ENCODE results near the gene PSME1.

DNA sequence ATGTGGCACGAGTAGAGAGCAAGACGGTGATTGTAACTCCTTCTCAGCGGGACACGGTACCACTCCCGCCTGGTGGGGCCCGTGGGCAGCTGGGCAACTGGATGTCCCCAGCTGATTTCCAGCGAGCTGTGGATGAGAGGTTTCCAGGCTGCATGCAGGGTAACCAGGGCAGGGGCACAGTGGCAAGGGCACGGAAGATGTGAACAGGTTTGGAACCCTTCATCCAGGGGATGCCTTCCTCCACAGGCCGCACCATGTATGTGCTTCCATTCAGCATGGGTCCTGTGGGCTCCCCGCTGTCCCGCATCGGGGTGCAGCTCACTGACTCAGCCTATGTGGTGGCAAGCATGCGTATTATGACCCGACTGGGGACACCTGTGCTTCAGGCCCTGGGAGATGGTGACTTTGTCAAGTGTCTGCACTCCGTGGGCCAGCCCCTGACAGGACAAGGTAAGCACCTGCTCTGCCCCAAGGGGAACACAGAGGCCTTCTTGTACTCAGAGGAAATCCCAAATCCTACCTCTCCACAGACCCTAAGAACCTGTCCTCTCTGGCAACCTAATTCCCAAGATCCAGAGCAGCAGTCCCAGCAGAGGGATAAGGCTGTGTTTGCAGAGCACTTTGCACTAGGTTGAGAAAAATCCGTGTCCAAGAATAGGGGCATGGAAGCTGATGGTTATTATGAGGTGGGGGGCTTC, 37.6 kb upstream of the PSME1 start:
- TF ChIP-seq EP300 (IDR thresholded peaks at IDR 0.05; ENCODE audit: borderline replicate concordance) (no peak), TAF1 (IDR thresholded peaks at IDR 0.05; ENCODE audit: low read depth) (no peak), NFIC (IDR thresholded peaks at IDR 0.05) (no peak), CEBPB (IDR thresholded peaks at IDR 0.05) (no peak), YY1 (IDR thresholded peaks at IDR 0.05; ENCODE audit: low read depth) (no peak), ZBTB7A (IDR thresholded peaks at IDR 0.05; ENCODE audit: low read depth) (no peak), CREB1 (IDR thresholded peaks at IDR 0.05; ENCODE audit: low read depth) (no peak), RAD21 (IDR thresholded peaks at IDR 0.05; ENCODE audit: low read depth) (no peak), EGR1 (IDR thresholded peaks at IDR 0.05) (no peak)
- TF ChIP-seq, protein P1, sequence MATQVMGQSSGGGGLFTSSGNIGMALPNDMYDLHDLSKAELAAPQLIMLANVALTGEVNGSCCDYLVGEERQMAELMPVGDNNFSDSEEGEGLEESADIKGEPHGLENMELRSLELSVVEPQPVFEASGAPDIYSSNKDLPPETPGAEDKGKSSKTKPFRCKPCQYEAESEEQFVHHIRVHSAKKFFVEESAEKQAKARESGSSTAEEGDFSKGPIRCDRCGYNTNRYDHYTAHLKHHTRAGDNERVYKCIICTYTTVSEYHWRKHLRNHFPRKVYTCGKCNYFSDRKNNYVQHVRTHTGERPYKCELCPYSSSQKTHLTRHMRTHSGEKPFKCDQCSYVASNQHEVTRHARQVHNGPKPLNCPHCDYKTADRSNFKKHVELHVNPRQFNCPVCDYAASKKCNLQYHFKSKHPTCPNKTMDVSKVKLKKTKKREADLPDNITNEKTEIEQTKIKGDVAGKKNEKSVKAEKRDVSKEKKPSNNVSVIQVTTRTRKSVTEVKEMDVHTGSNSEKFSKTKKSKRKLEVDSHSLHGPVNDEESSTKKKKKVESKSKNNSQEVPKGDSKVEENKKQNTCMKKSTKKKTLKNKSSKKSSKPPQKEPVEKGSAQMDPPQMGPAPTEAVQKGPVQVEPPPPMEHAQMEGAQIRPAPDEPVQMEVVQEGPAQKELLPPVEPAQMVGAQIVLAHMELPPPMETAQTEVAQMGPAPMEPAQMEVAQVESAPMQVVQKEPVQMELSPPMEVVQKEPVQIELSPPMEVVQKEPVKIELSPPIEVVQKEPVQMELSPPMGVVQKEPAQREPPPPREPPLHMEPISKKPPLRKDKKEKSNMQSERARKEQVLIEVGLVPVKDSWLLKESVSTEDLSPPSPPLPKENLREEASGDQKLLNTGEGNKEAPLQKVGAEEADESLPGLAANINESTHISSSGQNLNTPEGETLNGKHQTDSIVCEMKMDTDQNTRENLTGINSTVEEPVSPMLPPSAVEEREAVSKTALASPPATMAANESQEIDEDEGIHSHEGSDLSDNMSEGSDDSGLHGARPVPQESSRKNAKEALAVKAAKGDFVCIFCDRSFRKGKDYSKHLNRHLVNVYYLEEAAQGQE (IDR thresholded peaks at IDR 0.05; ENCODE audit: low read depth), result no peak
- TF ChIP-seq, protein P2, sequence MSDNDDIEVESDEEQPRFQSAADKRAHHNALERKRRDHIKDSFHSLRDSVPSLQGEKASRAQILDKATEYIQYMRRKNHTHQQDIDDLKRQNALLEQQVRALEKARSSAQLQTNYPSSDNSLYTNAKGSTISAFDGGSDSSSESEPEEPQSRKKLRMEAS (IDR thresholded peaks at IDR 0.05), result no peak

All from Ishikawa (cell line).